IPS-15b (cell line): Measurements from ENCODE around the gene USF3.
A peak's percentile ranks its signal among the peaks of the same experiment; 100 is the strongest.

Experiments
- H3K27me3 ChIP-seq: one replicate; pipeline ENCODE4 v1.6.1; 2013; ENCODE audit warnings: low read length; ENCODE audit not compliant: control insufficient read depth, insufficient read depth
- H3K36me3 ChIP-seq: one replicate; pipeline ENCODE4 v1.6.1; 2013; ENCODE audit warnings: low read length; ENCODE audit not compliant: control insufficient read depth, insufficient read depth
- H3K4me1 ChIP-seq: one replicate; pipeline ENCODE4 v1.6.1; 2013; ENCODE audit warnings: mild to moderate bottlenecking, low read length; ENCODE audit not compliant: control insufficient read depth, insufficient read depth
- H3K4me3 ChIP-seq: one replicate; pipeline ENCODE4 v1.5.1; 2013; ENCODE audit warnings: low read depth, low read length
- H3K9ac ChIP-seq: one replicate; pipeline ENCODE4 v1.6.1; 2013; ENCODE audit warnings: low read depth, mild to moderate bottlenecking, low read length
- H3K9me3 ChIP-seq: one replicate; pipeline ENCODE4 v1.6.1; 2013; ENCODE audit warnings: mild to moderate bottlenecking, low read length; ENCODE audit not compliant: control insufficient read depth, insufficient read depth

Gene USF3, protein sequence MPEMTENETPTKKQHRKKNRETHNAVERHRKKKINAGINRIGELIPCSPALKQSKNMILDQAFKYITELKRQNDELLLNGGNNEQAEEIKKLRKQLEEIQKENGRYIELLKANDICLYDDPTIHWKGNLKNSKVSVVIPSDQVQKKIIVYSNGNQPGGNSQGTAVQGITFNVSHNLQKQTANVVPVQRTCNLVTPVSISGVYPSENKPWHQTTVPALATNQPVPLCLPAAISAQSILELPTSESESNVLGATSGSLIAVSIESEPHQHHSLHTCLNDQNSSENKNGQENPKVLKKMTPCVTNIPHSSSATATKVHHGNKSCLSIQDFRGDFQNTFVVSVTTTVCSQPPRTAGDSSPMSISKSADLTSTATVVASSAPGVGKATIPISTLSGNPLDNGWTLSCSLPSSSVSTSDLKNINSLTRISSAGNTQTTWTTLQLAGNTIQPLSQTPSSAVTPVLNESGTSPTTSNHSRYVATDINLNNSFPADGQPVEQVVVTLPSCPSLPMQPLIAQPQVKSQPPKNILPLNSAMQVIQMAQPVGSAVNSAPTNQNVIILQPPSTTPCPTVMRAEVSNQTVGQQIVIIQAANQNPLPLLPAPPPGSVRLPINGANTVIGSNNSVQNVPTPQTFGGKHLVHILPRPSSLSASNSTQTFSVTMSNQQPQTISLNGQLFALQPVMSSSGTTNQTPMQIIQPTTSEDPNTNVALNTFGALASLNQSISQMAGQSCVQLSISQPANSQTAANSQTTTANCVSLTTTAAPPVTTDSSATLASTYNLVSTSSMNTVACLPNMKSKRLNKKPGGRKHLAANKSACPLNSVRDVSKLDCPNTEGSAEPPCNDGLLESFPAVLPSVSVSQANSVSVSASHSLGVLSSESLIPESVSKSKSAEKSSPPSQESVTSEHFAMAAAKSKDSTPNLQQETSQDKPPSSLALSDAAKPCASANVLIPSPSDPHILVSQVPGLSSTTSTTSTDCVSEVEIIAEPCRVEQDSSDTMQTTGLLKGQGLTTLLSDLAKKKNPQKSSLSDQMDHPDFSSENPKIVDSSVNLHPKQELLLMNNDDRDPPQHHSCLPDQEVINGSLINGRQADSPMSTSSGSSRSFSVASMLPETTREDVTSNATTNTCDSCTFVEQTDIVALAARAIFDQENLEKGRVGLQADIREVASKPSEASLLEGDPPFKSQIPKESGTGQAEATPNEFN (N-terminal part only)

GRCh38 chr3:113695786-113696645 is at the start of gene USF3:
USF3 (minus strand) TSS chr3:113696642; CDS start chr3:113674878, 21,764 bp downstream.
- H3K9ac ChIP-seq = peak within 1 kb of the TSS; percentile 82
- H3K9me3 ChIP-seq = no peaks in the 10 kb centered on the region
- H3K4me3 ChIP-seq = peak within 1 kb of the TSS; percentile 98
- no peaks in the 10 kb centered on the region for H3K27me3 ChIP-seq
- H3K4me1 ChIP-seq = peaks cover 13% of the 10 kb centered on the region
- no peaks in the 10 kb centered on the region for H3K36me3 ChIP-seq

- Histone ChIP-seq H3K36me3 (no peaks in the 10 kb centered on the region), H3K9ac (peak within 1 kb of the TSS; percentile 98), H3K4me3 (peak within 1 kb of the TSS; percentile 98), H3K4me1 (no peaks in the 10 kb centered on the region), H3K27me3 (no peaks in the 10 kb centered on the region), H3K9me3 (no peaks in the 10 kb centered on the region)
These were observed 49.5 kb upstream of the USF3 start, which contains the start of gene NAA50 for GRCh38 chr3:113745756-113746547. NAA50 (minus strand) TSS chr3:113746249; CDS start chr3:113745949, 300 bp downstream.

GRCh38 chr3:113744941-113745755 is 48.7 kb upstream of the USF3 start:
- no peaks in the 10 kb centered on the region for H3K27me3 ChIP-seq

DNA sequence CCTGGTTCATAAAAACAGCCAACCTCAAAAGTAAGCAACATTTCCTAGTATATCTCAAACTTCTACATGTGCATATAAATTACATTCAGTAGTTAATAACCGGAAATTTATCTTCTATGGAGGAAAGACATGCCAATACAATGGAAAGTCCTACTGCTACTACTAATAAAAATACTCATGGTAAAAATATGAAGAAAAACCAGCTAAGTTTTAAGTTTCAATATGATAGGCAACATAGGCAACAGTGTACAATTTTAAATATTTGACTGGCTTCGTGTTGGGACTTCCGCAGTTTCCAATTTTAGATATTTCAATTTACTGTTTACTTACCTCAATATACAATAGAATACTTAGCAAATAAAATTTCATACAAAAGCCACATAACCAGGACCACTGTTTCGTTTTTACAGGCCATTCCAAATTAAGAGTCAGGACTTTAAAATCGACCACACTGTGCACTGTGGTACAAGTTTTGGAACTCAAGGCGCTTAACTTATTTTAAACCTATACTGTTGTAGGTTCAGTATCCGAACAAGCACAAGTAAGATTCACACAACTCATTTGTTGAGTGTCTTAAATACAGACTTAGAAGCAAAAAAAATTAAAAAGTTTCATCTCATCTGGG is 46.7 kb upstream of the USF3 start:
- Histone ChIP-seq H3K36me3 (no peaks in the 10 kb centered on the region), H3K27me3 (no peaks in the 10 kb centered on the region), H3K9ac (no peak overlapping the region), H3K4me3 (peak overlapping the region; percentile 3), H3K4me1 (peaks cover 5% of the 10 kb centered on the region), H3K9me3 (no peaks in the 10 kb centered on the region)

More at GRCh38 chr3:113744941-113745755, 48.7 kb upstream of the USF3 start:
- no peaks in the 10 kb centered on the region for H3K4me1 ChIP-seq
- H3K9me3 ChIP-seq = no peaks in the 10 kb centered on the region
- peak overlapping the region; percentile 97 for H3K9ac ChIP-seq
- peak overlapping the region; percentile 98 for H3K4me3 ChIP-seq
- no peaks in the 10 kb centered on the region for H3K36me3 ChIP-seq

DNA sequence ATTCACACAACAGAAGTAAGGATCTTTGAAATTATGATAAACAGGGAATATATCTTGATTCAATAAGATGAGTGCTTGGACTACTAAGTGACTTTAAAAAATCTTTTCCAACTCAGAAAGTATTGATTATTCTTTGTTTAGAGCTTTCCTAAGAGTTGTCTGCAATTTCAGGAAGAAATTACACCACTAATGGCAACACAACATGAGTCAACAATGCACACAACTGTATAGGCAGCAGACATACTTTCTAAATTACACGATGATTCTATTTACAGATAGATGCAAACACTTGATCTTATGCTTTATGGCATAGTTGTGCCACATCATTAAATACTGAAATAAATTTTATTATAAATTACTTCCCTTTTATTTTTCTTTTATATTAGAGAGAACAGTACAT is 45.2 kb upstream of the USF3 start:
- H3K4me3 ChIP-seq = no peak overlapping the region
- no peak overlapping the region for H3K9ac ChIP-seq
- no peaks in the 10 kb centered on the region for H3K27me3 ChIP-seq
- no peaks in the 10 kb centered on the region for H3K36me3 ChIP-seq
- H3K9me3 ChIP-seq = no peaks in the 10 kb centered on the region
- peaks cover 15% of the 10 kb centered on the region for H3K4me1 ChIP-seq

- Histone ChIP-seq H3K36me3 (no peaks in the 10 kb centered on the region), H3K9ac (no peak overlapping the region), H3K27me3 (no peaks in the 10 kb centered on the region), H3K4me1 (peaks cover 18% of the 10 kb centered on the region), H3K9me3 (no peaks in the 10 kb centered on the region), H3K4me3 (no peak overlapping the region)
These were observed 44.6 kb upstream of the USF3 start for GRCh38 chr3:113741086-113741485.

DNA sequence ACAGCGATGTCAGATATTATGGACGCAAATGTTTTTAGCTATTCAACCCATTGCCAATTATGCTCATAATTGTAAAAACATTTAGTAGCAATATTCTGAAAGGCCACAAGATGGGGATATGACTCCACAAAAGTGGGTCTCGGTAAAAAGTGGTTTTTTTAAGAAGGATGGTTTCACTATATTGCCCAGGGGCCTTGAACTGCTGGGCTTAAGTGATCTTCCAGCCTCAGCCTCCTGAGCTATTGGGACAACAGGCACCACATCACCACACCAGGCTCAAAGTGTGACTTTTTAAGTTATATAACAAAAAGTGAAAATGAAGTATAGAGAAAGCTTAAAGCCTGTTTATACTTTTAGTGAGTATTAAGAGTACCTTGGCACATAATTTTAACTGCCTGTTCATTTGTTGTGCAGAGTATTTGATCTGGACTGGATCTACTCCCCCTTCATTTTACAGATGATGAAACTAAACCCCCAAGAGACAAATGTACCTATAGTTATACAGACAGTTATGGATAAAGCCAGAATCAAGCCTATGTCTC is 40.2 kb upstream of the USF3 start:
- no peaks in the 10 kb centered on the region for H3K36me3 ChIP-seq
- H3K4me1 ChIP-seq = peaks cover 21% of the 10 kb centered on the region
- H3K4me3 ChIP-seq = no peak overlapping the region

DNA sequence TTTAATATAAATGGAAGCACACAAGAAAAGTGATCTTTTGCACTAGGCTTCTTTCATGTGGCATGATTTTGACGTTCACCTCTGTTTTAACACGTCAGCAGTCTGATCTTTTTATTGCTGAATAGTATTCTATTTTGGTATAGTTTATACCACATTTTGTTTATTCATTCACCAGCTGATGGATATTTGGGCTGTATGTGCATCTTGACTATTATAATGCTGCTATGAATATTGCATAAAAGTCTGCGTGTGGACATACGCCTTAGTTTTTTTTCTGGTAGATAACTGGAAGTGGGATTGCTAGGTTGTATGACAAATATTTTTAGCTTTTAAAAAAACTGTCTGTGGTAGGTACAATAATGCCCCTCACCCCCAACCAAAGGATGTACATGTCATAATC is 35.3 kb upstream of the USF3 start:
- H3K36me3 ChIP-seq = no peaks in the 10 kb centered on the region
- no peaks in the 10 kb centered on the region for H3K9me3 ChIP-seq
- H3K4me1 ChIP-seq = peaks cover 6% of the 10 kb centered on the region
- H3K4me3 ChIP-seq = no peak overlapping the region
- H3K27me3 ChIP-seq = no peaks in the 10 kb centered on the region
- H3K9ac ChIP-seq = no peak overlapping the region

More for the DNA sequence above, 40.2 kb upstream of the USF3 start:
- Histone ChIP-seq H3K9me3 (no peaks in the 10 kb centered on the region), H3K9ac (no peak overlapping the region), H3K27me3 (no peaks in the 10 kb centered on the region)

GRCh38 chr3:113730550-113730949 is 34.1 kb upstream of the USF3 start:
- no peak overlapping the region for H3K9ac ChIP-seq
- no peaks in the 10 kb centered on the region for H3K27me3 ChIP-seq
- no peaks in the 10 kb centered on the region for H3K9me3 ChIP-seq
- H3K4me1 ChIP-seq = no peaks in the 10 kb centered on the region
- H3K4me3 ChIP-seq = no peak overlapping the region
- H3K36me3 ChIP-seq = no peaks in the 10 kb centered on the region
